Stomach smooth muscle (tissue), 2 donors: ENCODE data around the gene TIMM44.

ENCODE experiments used
- H3K27ac ChIP-seq: one replicate; pipeline ENCODE4 v1.7.0; 2013; ENCODE audit warnings: mild to moderate bottlenecking, low read length, inconsistent platforms
- H3K27me3 ChIP-seq, 2 donors: one replicate each; pipeline ENCODE4 v1.7.0; 2013; ENCODE audit warnings: low read length in 2 of 2; ENCODE audit not compliant: insufficient read depth in 2 of 2, control insufficient read depth in 1 of 2
- H3K36me3 ChIP-seq, 2 donors: one replicate each; pipeline ENCODE4 v1.7.0; 2013; ENCODE audit warnings: low read length in 2 of 2; ENCODE audit not compliant: control insufficient read depth in 2 of 2, insufficient read depth in 2 of 2
- H3K4me1 ChIP-seq: one replicate; pipeline ENCODE4 v1.7.0; 2013; ENCODE audit warnings: low read length; ENCODE audit not compliant: control insufficient read depth, insufficient read depth
- H3K4me3 ChIP-seq, 2 donors: one replicate each; pipeline ENCODE4 v1.7.0; 2013; ENCODE audit warnings: low read length in 2 of 2
- H3K9ac ChIP-seq, 2 donors: one replicate each; pipeline ENCODE4 v1.7.0; 2013; ENCODE audit warnings: low read length in 2 of 2, mild to moderate bottlenecking in 1 of 2
- H3K9me3 ChIP-seq, 2 donors: one replicate each; pipeline ENCODE4 v1.7.0; 2013; ENCODE audit warnings: low read length in 2 of 2; ENCODE audit not compliant: control insufficient read depth in 2 of 2
- donor health status: healthy.
- donor health status: Pancreatic carcinoma.

Gene TIMM44

GRCh38 chr19:7925171-7925851 lies 18.2 kb downstream of the TIMM44 start:
- Histone ChIP-seq H3K27ac (peak overlapping the region; percentile 84), H3K9me3 (no peaks in the 10 kb centered on the region), H3K4me1 (peaks cover 76% of the 10 kb centered on the region), H3K36me3 (peaks cover 3 to 6% of the 10 kb centered on the region in 2 donors), H3K9ac (peak overlapping the region in 1 of 2 donors; percentile 35), H3K27me3 (no peaks in the 10 kb centered on the region), H3K4me3 (peak overlapping the region; percentile 19 to 49)

- H3K9ac ChIP-seq, result peak overlapping the region in 1 of 2 donors; percentile 35
- H3K4me1 ChIP-seq, result peaks cover 81% of the 10 kb centered on the region
- H3K36me3 ChIP-seq, result peaks cover 3 to 6% of the 10 kb centered on the region in 2 donors
- H3K27ac ChIP-seq, result peak overlapping the region; percentile 84
- peaks cover 0 to 2% of the 10 kb centered on the region in 2 donors for H3K27me3 ChIP-seq
- H3K9me3 ChIP-seq, result no peaks in the 10 kb centered on the region
- H3K4me3 ChIP-seq, result peak overlapping the region; percentile 19 to 49
These were observed 18.8 kb downstream of the TIMM44 start for GRCh38 chr19:7924651-7925170.

GRCh38 chr19:7924241-7924640 lies 19.2 kb downstream of the TIMM44 start:
- peak overlapping the region in 1 of 2 donors; percentile 35 for H3K4me3 ChIP-seq

GRCh38 chr19:7923295-7924191 lies 19.9 kb downstream of the TIMM44 start:
- Histone ChIP-seq H3K9ac (peak overlapping the region; percentile 5 to 56), H3K4me1 (peaks cover 74% of the 10 kb centered on the region), H3K27me3 (peaks cover 5 to 7% of the 10 kb centered on the region in 2 donors), H3K4me3 (peak overlapping the region; percentile 22 to 32), H3K9me3 (no peaks in the 10 kb centered on the region), H3K36me3 (peaks cover 3 to 6% of the 10 kb centered on the region in 2 donors), H3K27ac (peak overlapping the region; percentile 84)

More at GRCh38 chr19:7924241-7924640, 19.2 kb downstream of the TIMM44 start:
- Histone ChIP-seq H3K9me3 (no peaks in the 10 kb centered on the region), H3K9ac (no peak overlapping the region), H3K36me3 (peaks cover 3 to 6% of the 10 kb centered on the region in 2 donors), H3K27me3 (peaks cover 0 to 3% of the 10 kb centered on the region in 2 donors), H3K27ac (peak overlapping the region; percentile 84), H3K4me1 (peaks cover 79% of the 10 kb centered on the region)

- no peak overlapping the region for H3K9ac ChIP-seq
- H3K4me3 ChIP-seq, result no peak overlapping the region
- H3K9me3 ChIP-seq, result no peaks in the 10 kb centered on the region
- H3K27ac ChIP-seq, result peak overlapping the region; percentile 84
- peaks cover 69% of the 10 kb centered on the region for H3K4me1 ChIP-seq
- peaks cover 9 to 10% of the 10 kb centered on the region in 2 donors for H3K27me3 ChIP-seq
- peaks cover 3 to 6% of the 10 kb centered on the region in 2 donors for H3K36me3 ChIP-seq
These were observed 20.6 kb downstream of the TIMM44 start for GRCh38 chr19:7922836-7923195.

GRCh38 chr19:7921967-7922835 lies 21.3 kb downstream of the TIMM44 start:
- H3K4me1 ChIP-seq, result peaks cover 69% of the 10 kb centered on the region
- H3K27me3 ChIP-seq, result peaks cover 10 to 17% of the 10 kb centered on the region in 2 donors
- peak overlapping the region in 1 of 2 donors; percentile 81 for H3K4me3 ChIP-seq
- no peaks in the 10 kb centered on the region for H3K9me3 ChIP-seq
- peak overlapping the region; percentile 84 for H3K27ac ChIP-seq
- H3K36me3 ChIP-seq, result peaks cover 3 to 6% of the 10 kb centered on the region in 2 donors
- peak overlapping the region; percentile 72 to 82 for H3K9ac ChIP-seq

GRCh38 chr19:7921302-7921966 lies 22.0 kb downstream of the TIMM44 start:
- Histone ChIP-seq H3K9me3 (no peaks in the 10 kb centered on the region), H3K27me3 (peaks cover 14 to 24% of the 10 kb centered on the region in 2 donors), H3K4me3 (peak overlapping the region; percentile 74 to 81), H3K9ac (peak overlapping the region; percentile 72 to 82), H3K4me1 (peaks cover 69% of the 10 kb centered on the region), H3K36me3 (peaks cover 3 to 6% of the 10 kb centered on the region in 2 donors), H3K27ac (peak overlapping the region; percentile 84)

- Histone ChIP-seq H3K9ac (peak overlapping the region; percentile 72 to 82), H3K4me1 (peaks cover 72% of the 10 kb centered on the region)
These were observed 22.8 kb downstream of the TIMM44 start for GRCh38 chr19:7920519-7921301.

More at GRCh38 chr19:7920519-7921301, 22.8 kb downstream of the TIMM44 start:
- H3K36me3 ChIP-seq, result peaks cover 3 to 6% of the 10 kb centered on the region in 2 donors
- H3K27me3 ChIP-seq, result peaks cover 18 to 31% of the 10 kb centered on the region in 2 donors
- peak overlapping the region; percentile 85 to 88 for H3K4me3 ChIP-seq
- H3K27ac ChIP-seq, result peak overlapping the region; percentile 84
- no peaks in the 10 kb centered on the region for H3K9me3 ChIP-seq
